Stimulated activated CD4-positive, alpha-beta T cell treated with anti-CD3 and anti-CD28 coated beads, Interleukin-15, amount 100 ng/mL, for 24 hours (primary cell): Measurements from ENCODE around the gene EPHA3.

ENCODE experiments used
- DNase-seq: peaks from one replicate; pipeline ENCODE4 v3.0.0-alpha.2; 2020

EPHA3 gene

DNA sequence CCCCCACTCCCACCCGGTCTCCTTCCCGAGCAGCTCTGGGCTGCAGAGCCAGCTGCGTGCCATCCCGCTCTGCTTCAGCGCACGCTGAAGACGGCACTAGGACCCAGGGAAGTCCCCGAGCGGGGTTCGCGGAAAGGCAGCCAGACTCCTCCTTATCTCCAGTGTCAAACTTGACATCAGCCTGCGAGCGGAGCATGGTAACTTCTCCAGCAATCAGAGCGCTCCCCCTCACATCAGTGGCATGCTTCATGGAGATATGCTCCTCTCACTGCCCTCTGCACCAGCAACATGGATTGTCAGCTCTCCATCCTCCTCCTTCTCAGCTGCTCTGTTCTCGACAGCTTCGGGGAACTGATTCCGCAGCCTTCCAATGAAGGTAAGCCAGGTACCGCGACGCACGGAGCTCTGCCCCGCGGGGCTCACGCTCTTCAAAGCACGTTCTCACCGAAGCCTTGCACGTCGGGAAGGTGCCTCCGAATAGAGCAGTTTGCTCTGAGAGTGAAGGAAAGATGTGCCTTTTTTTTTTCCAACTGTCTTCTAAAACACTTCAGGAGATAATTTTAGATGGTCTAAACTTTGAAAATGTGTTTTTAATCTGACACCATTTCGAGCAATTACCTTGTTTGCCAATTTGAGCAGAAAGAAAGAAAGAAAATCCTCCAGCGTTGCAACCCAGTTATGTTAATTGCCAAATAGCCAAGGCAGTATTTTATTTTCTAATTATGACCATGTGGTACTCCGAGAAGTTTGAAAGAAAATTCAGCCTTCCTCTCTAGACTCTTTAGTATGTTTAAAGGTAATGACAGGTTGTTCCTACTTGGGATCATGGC is at the start of gene EPHA3:
TSS of gene EPHA3 (plus strand) at position 161 of the 830 bp plus-strand sequence. CDS start at position 289, 128 bp downstream.
- DNase-seq: peak; percentile 63

DNA sequence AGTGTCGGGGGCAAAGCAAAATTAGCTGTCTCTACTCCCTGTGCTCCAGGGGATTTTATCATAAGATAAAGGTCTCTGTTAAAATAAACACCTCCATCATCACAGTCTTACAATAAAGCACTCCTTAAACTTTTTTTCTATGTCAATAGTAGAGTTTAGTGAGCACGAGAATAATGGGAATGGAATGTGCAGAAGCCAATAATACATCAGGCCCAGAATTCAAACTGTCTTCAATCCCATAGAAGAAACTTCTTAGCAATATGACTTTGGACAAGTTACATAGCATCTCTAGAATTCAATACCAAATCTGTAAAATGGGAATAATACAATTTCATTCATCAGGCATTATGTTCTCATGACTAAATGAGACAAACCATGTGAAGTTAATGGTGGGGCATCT is 49.0 kb upstream of the EPHA3 start:
- DNase-seq: no peak

DNA sequence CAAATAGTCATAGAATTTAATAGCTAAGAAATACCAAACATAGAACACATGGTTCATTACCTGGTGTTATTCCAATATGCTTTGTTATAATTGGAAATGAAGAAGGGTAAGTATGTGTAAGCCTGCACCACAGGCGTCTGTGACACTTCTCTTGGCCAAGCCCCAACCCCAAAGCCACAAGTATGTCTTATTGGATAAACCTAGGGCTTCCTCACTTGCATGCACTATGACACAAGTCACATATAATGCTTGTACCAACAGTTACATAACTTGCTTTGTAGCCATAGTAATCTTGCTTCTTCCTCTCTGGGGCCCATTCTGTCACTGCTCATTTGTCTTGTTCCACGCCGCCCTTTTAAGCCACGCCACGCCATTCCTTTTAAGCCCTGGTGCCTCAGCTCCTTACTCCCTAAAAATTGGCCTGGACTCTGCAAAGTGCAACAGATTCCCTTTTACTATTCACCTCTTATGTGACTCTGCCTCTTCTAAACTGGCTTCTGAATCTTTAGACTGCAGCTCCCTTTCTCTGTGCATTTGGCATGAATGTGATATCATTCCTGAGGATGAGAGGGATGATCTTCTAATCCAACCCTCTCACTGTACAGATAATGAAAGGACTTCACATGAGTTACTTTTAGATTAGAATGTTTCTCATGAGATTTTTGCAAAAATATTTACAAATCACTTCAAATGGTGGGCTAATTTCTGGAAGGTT is 48.1 kb upstream of the EPHA3 start:
- DNase-seq: no peak

DNA sequence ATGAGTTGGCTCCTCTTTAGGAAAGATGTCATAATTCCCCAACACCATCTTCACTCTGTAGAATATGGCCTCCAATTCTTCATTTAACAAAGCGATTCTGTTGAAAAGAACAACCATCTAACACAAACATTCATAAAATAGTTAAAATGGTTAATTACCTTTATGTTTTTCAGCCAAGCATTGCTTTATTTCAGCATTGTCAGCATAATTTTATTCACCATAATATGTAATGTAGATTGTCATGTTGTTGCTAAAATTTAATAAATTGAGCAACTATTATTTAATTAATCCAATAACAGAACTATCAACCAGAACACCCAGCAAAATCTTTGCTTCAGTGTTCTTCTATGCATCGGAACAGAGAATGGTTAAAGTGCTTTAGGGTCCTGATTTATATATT is 46.2 kb upstream of the EPHA3 start:
- no peak for DNase-seq

DNA sequence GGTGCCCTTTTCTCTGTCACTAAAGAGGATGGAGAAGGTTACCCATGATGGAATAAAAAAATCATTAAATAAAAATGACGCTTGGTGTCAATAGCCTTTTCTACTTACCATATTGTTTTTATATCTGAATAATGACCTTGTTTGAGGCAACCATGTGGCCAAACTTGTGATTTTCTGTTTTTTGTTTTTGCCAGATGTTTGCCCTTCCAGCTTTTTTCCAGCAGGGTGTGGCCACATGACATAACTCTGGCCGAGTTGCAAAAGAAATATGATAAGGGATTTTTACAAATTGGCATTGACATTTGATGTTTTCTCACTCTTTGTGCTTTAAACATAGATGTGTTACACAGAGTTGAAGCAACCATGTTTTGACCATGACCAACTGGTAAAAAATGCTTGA is 39.7 kb upstream of the EPHA3 start:
- DNase-seq: no peak

DNA sequence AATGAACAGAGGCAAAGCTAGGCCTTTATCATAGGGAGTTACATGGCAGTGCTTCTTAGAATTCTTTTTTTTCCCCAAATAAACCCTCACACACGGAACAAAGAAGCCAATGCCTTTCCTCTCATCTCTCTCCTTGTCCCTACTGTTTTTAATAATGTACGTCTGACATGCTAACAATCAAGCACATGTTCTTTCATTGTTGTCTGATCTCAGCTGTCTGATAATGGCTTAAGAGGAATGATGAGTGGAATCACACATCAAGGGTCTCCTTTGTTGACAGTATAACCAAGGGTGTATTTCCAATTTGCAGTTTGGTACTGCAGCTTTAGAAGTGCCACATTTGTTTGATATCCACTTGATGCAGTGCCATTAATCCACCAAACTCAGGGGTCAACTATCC is 34.8 kb upstream of the EPHA3 start:
- DNase-seq: no peak

DNA sequence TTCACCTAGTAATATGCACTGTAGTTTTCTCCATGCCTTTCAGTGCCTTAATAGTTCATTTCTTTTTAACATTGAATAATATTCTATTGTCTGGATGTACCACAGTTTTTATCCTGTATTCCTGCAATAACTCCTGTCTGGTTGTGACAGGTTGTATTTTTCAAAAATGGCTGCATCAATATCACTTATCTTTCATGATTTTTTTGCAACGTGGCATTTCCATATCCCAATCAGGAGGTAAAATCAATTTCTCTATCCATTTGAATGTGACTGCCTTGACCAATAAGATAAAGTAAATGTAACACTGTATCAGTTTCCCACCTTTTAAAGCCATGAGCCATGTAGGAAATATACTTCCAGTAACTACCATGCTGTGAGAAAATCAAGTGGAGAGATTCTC is 27.5 kb upstream of the EPHA3 start:
- no peak for DNase-seq

DNA sequence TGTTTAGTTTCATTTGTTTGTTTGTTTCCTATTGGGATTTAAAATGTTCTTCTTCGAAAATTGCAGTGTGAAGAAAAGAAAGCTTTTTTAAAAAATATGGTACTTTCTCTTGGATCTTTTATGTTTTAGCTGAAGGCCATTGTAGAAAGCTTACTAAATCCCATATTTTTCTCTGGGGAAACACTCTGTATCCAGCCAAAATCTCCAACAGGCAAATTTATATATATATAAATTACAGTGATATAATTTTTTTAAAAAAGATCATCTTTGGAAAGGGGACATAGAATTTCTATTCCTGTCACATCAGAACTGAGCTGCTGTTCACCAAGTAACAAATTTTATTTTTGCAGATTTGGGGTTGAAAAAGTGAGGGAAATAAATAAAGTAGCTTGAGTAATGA is 19.6 kb upstream of the EPHA3 start:
- DNase-seq: no peak

DNA sequence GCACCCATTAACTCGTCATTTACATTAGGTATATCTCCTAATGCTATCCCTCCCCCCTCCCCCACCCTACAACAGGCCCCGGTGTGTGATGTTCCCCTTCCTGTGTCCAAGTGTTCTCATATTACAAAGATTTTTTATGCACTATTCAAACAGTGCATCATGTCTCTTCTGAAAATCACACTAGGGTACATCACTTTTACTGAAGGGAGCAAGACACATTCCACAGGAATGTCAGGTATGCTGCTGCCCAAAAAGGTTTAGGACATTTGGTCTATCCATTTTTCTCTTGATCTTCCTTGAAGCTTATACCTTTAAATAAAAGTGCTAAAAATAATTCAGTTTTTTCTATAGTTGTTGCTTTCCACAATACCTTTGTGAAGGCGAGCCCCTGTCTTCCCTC is 9.2 kb upstream of the EPHA3 start:
- DNase-seq: no peak

DNA sequence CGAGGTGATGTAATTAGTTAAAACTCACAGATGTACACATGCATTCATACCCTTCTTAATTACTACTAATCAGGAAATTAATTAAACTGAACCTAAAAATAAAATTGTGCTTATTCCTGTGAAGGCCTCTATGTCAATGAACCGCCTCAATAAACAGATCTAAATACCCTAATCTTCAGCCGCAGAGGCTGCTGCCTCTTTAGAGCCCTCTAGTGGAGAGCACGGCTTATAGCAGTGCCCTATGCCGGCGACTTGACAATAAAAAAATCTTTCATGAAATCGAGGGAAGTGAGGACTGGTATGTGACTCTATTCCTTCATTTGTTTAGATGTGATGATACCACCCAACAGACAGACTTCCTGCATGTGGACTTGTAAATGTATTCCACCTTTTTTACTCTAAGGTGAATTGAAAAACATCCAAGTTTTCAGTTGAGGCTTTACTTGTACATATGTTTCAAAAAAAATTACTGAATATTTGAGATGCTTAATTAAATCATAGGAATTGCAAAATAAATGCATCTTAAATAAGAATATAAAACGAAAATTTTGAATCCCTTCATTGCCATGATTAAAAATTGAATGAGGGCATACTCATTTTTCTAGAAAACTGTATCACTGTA is 8.3 kb upstream of the EPHA3 start:
- peak; percentile 31 for DNase-seq

DNA sequence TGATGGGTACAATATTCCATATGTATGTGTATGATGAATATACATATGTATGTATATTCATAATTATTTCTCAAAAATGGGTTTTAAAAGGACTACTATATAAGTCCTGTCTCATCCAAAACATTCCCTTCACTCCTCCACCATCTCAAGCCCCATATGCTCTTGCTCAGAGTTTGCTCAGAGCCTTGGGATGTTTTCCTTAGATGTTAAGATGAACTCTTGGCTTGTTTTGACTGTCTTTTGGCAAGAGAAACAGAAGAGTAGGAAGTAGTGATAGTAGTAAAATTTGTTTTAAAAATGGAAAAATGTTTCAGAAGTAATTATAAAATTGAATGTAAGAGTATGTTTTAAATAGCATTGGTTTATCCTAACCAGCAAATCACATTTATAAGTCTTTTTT is 6.2 kb upstream of the EPHA3 start:
- no peak for DNase-seq

DNA sequence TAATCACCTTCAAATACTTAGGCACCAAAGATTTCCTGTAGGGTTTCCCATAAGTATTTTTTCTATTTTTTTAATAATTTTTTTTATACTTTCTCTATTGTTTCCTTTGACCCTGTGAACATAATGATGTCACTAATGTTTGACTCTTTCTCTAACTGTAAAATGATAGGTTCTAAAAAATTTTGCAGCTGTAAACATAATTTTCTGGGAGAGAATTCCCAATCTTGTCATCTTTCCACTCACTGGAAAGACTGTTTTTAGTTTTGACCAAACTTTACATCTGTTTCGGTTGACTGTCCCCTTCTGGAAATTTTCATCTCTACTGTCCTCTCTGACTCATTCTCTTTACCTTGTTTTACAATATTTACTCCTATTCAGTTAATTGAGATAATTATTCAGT is 5.5 kb upstream of the EPHA3 start:
- no peak for DNase-seq

DNA sequence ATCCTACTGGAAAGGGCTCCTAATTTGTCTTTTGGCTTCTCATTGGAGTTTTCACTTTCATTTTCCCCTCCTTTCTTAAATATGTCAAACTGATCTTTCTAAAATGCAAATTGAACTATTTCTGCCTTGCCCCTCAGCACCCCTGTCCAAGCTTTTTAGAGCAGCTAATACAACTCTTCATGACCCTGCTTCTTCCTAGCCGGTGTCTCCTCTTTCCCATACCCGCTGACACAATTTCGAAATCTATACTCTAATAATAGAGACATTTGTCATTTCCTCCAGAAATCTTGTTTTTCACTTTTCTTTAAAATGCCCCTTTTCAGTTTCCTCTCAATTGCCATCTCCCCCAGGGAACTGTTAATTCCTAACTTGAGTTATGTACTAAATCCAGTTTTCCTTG is 2.9 kb upstream of the EPHA3 start:
- no peak for DNase-seq

DNA sequence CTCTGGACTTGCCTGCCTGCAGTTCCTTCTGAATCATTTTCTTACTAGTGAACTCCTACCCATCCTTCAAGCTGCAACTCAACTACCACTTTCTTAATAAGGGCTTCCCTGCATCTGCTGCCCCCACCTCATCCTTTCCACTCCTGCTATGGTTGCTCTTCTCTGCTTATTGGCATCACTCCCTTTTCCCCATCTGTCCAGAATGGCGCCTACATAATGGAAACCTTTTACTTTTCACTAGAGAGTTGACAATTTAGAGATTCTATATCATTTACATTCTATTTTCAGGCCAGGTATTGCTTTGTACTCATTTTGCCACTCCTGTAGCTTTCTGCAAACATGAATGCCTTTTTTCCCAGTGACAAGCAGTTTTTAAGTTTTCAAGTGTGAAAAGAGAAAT is 1.9 kb upstream of the EPHA3 start:
- DNase-seq: no peak

DNA sequence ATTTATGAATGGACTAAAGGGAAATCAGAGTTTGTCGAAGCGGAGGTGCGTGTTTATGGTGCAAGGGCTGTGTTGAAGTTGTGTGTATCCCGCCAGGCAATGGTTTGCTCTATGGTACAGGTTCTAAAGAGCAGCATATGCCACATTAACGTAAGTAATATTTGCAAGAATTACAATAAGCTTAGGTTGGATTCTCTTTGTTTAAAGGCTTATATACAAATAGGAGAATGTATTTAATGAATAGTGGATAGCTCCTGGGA is 800 bp downstream of the EPHA3 start:
- no peak for DNase-seq

DNA sequence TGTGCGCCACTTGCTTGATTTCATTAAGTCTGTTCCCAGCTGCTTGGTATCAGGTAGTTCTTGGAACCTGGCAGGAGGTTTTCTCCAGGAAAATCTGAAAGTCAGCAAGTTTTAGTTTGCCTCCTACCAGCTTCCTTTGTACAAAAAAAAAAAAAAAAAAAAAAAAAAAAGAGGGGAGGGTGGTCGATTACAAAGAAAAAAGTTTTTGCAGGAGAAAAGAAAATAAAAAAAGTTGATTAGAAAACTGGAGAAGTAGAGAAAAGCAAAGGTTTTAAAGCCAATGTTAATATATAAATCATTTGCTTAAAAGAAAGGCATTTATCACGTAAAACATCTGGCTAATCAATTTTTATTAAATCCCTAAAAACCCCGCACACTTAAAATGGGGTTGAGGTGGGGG is 5.9 kb downstream of the EPHA3 start:
- no peak for DNase-seq

DNA sequence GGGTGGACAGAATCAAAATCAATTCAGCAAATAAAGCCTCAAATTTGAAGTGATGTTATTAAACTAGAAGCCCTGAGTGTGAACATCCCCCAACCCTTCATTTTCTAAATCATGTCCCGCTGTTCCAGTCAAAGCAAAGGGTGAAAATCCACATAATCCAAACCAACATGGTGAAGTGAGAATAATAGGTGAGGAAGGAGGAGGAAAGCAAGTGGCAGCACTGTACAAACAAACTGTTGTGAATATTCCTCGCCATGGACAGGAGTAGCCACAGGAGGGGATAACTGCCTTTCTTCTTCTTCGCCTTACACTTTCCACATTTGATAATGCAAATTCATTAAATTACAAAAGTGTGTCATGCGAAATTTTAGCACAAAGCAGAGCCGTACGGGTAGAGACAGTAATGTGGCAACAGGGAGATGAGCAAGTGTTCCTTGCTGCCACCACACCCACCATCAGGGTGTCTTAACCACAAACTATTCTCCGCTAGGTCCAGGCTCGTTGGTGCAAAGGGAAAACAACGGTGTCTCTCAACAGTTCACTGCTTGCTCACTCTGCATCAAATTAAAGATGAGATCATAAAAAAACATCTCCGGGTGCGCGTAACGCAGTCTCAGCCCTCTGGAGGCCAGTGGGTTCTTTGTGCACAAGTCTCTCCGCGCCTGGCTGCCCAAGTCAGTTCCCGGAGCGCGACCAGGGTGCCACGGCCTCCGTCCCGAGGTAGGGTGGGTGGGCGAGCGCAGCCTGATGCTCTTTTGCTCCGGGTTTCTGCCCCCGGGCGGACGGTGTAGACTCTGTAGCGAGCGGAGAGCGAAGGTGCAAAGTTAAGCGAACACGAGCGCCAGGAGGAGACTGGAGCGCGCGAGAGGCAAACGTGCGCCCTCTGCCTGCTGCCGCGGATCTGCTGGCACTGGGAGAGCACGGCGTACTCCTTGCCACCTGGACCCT is 6.7 kb downstream of the EPHA3 start:
- peak; percentile 55 for DNase-seq

DNA sequence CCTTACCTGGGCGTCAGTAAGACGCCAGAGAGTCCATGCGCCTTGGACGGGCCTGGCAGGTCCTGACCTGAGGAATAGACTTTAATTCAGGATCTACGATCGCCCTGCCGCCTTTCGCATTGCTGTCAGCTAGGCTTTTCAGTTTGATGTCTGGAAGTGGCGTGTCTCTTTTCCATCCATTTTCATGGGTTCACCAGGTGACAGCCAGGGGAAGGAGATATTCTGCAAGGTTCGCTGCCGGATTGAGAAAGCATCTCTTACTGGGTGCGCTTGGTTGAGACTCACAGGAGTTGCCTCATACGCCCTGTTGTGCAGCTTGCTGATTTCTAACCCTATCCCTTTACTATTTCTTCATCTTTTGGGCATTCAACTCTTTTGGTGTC is 7.4 kb downstream of the EPHA3 start:
- no peak for DNase-seq

DNA sequence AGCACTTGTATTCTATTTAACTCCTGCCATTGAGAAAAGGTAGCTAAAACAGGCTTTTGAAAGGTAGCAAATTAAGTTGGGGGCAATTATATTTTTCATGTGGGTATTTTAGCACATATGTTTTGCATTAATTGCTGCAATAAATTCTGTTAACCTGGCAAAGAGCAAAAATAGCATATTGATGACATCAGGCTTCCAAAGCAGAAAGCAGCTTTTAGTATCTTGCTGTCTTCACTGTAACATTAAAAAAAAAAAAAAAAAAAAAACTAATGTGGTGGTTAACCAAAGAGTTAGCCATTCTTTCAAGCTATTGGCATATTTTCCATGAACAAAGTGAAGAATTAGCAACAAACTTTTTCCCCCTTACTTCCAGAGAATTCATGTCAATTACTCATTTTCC is 9.1 kb downstream of the EPHA3 start:
- DNase-seq: no peak

DNA sequence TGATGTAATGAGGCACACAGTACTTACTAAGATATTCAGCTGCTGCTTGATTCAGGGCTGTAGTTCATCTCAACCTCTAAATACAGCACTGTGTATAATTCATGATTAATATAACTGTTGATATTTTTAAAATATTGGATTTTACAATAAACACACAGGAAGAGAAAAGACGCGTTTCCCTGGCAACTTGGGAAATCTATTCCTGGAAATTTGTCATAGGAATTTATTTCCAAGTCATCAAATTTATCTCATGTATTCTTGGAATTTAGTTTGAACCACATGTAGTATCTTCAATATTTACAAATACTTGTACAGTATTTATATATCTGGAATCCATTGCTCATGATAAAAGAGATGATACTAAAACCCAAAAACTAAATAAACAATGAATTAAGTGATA is 30.6 kb downstream of the EPHA3 start:
- DNase-seq: no peak

DNA sequence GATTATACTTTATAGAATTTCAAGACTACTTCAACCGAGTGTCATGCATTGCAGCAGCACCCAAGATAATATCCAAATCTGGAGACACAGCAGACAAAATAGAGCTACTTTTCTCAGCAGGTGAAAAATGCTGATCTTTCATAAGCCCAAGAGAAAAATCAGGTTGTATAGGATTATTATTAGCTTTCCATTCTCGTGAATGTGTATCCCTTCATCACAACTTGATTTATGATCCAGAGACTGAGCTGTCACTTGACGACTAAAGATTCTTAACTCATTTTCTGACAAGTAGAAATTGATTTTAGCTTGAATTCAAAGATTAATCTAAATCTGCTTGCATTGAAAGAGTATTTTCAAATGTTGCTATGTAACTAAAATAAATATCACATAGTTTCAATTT is 32.4 kb downstream of the EPHA3 start:
- DNase-seq: no peak

DNA sequence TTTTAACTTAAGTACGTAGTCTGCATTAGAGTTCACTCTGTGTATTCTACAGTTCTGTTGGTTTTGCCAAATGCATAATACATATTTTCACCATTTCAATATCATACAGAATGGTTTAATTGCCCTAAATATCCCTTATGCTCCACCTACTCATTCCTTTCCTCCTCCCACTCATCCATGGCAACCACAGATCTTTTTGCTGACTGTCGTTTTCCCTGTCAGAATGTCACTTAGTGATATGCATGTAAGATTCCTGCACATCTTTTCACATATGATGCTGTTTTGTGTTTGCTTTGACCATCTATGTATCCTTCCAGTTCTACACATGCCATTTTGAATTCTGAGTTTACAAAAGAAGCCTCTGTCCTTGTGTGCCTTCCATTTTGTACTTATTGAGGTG is 36.7 kb downstream of the EPHA3 start:
- no peak for DNase-seq

DNA sequence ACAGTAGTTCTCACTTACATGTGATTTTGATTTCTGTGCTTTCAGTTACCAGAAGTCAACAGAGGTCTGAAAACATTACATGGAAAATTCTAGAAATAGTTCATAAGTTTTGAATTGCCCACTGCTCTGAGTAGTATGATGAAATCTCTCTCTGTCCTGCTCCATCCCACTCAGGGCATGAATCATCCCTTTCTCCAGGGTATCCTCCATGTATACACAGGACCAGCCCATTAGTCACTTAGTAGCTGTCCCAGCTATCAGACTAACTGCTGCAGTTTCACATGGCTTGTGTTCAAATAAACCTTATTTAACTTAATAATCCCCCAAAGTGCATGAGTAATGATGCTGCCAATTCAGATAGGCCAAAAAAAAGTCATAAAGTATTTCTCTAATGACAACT is 38.6 kb downstream of the EPHA3 start:
- no peak for DNase-seq
